HG03135 (cell line): ENCODE results near the gene DNA2.
"Not testable (repeated sequence)": the region's sequence is repeated elsewhere in the genome, so short reads cannot be mapped to it uniquely, and the experiment has no call there.

Source experiments
- ATAC-seq: cut with Tn5 transposase; IDR thresholded peaks from one replicate; pipeline ENCODE4 v1.9.1; 2021; ENCODE audit warnings: mild to moderate bottlenecking, moderate library complexity; ENCODE audit not compliant: unreplicated experiment

Gene DNA2, protein sequence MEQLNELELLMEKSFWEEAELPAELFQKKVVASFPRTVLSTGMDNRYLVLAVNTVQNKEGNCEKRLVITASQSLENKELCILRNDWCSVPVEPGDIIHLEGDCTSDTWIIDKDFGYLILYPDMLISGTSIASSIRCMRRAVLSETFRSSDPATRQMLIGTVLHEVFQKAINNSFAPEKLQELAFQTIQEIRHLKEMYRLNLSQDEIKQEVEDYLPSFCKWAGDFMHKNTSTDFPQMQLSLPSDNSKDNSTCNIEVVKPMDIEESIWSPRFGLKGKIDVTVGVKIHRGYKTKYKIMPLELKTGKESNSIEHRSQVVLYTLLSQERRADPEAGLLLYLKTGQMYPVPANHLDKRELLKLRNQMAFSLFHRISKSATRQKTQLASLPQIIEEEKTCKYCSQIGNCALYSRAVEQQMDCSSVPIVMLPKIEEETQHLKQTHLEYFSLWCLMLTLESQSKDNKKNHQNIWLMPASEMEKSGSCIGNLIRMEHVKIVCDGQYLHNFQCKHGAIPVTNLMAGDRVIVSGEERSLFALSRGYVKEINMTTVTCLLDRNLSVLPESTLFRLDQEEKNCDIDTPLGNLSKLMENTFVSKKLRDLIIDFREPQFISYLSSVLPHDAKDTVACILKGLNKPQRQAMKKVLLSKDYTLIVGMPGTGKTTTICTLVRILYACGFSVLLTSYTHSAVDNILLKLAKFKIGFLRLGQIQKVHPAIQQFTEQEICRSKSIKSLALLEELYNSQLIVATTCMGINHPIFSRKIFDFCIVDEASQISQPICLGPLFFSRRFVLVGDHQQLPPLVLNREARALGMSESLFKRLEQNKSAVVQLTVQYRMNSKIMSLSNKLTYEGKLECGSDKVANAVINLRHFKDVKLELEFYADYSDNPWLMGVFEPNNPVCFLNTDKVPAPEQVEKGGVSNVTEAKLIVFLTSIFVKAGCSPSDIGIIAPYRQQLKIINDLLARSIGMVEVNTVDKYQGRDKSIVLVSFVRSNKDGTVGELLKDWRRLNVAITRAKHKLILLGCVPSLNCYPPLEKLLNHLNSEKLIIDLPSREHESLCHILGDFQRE

DNA sequence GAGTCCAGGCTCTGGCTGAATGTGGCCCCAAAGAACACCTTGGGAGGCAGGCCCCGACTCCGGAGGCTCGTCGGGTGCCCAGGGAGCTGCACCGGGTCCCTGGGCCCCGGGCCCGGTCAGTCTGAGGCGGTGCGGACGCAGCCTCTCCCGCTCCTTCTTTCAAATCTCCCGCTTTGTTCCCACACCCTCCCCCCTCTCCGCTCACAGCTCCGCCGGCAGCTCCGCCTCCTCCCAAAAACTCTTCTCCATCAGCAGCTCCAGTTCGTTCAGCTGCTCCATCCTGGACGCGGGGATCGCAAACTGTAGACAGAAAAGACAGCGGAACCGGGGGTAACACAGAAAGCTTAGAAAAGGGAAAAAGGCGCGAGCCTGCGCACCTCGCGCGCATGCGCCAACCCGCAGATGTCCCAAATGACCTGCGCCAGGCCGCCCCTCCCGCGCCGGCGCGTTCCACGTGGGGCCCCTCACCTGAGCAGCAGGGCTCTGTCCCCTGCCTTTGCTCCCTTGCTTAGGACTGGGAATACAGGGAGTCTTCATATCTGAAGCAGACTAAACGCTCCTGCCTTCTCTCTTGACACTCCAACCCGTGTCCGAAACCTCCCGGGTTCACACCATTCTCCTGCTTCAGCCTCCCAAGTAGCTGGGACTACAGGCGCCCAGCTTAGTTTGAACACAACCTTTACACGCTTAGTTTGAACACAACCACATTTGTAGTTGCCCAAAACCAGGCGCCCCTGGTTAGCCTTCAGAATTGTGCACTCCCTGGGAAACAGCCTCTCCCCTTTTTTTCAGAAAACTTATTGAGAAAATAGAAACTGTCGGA lies at the start of gene DNA2:
DNA2 (minus strand) TSS at position 388 of the 823 bp plus-strand sequence; CDS start at position 279, 109 bp downstream.
- peak; percentile 82 for ATAC-seq

DNA sequence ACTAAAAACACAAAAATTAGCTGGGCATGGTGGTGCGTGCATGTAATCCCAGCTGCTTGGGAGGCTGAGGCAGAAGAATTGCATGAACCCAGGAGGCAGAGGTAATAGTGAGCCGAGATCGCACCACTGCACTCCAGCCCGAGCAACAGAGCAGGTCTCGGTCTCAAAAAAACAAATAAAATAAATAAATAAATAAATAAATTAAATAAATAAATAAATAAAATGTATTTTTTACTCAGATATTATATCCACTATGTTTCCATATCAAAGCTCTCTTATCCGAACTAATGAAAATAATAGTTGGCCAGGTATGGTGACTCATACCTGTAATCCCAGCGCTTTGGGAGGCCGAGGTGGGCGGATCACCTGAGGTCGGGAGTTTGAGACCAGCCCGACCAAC lies 46.8 kb upstream of the DNA2 start:
- not testable (repeated sequence) for ATAC-seq

DNA sequence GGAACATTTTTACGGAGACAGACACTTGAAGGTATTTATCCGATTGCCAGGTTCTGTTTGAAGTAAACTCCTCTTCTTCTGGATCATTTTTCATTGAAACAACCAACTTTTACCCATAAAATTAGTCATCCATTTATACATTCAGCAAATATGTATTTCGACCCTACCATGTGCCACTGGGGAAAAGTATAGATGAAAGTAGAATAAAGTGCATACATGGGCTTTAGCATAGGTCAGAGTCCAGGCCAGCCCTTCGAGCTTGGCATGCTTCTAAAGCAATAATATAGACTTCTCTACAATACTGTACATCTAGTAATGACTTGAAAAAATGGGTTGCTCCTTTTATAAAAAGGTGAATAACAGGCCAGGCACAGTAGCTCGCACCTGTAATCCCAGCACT lies 45.4 kb upstream of the DNA2 start:
- ATAC-seq: no peak

DNA sequence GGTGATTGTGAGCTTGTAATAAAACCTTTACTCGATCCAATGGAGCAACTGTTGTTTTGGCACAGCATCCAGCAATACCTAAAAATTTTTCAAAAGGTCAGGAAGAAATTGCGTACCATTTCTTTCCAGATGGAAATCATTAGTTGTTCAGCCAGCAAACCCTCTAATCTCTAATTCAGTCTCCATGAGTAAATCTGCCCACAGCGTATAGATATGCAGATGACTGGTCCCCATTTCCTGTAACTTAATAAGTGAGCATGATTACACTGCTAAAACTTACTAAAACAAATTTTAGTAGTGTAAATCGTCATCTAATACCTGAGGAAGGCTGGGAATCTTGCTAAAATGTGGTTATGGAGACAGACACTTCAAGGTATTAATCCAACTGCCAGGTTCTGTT lies 45.0 kb upstream of the DNA2 start:
- ATAC-seq: no peak

DNA sequence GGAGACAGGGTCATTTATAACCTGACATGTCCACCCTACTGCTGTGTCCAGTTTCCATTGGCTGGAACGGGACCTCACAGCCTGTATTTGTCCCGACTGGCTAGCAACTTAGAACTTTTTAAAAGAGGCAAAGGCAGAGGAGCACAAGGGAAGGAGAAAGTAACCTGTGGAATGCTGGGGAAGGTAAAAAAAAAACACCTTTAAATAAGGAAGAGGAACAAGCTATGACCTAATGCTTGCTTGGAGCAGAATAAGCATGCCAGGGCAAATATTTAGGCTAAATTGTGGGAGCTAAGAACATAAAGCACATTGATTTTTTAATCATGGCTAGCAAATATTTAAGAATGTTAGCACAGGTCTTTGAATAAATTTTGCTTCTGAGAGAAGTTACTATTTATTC lies 44.4 kb upstream of the DNA2 start:
- not testable (repeated sequence) for ATAC-seq

DNA sequence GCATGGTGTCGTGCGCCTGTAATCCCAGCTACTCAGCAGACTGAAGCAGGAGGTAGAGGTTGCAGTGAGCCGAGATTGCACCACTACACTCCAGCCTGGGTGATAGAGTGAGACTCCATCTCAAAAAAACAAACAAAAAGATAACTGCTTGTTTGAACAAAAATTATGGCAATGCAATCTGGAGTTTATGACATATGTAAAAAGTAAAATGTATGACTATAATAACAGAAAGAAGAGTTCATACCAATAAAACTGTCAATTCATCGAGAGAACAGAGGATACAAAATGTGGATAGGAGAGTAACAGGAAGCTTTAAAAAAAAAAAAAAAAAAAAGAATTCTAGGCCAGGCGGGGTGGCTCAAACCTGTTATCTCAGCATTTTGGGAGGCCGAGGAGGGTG lies 36.3 kb upstream of the DNA2 start:
- ATAC-seq: no peak

DNA sequence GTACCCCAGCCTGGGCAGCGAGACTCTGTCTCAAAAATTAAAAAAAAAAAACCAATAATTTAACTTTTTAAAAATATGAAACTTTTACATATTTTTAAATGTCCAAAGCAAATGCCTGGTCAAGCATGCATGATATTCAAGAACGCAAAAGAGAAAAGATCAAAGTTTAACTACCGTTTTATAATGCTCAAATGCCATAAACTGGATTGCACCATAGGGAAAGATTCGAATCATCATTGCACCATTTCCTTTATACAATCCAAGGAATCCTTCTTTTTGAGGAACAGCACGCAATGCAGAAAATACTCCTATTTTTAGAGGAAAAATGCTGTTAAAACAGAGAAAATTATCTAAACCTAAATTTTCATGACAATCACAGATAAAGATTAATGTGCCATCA lies 34.6 kb upstream of the DNA2 start:
- ATAC-seq: no peak

DNA sequence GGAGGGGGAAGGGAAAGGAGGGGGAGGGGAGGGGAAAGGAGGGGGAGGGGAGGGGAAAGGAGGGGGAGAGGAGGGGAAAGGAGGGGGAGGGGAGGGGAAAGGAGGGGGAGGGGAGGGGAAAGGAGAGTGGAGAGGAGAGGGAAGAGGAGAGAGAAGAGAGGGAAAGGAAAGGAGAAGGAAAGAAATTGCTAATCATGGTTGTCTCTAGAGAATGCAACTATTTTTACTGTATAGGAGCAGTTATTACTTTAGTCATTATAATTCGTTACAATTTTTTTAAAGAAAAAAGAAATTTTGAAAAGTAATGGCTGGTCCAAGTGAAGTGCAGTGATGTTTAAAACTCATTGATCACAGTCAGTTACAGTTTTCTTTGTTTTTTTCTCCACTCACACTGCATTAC lies 31.1 kb upstream of the DNA2 start:
- ATAC-seq: no peak

DNA sequence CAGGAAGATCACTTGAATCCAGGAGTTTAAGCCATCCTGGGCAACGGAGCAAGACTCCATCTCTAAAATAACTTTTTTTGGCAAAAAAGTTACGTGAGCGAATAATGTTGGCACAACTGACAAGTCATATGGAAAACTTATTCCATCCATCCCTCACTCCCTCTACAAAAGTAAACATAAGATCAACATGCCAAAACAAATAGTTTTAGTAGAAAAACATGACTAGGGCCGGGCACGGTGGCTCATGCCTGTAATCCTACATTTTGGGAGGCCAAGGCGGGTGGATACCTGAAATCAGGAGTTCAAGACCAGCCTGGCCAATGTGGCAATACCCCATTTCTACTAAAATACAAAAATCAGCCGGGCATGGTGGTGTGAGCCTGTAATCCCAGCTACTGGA lies 29.9 kb upstream of the DNA2 start:
- ATAC-seq: no peak

DNA sequence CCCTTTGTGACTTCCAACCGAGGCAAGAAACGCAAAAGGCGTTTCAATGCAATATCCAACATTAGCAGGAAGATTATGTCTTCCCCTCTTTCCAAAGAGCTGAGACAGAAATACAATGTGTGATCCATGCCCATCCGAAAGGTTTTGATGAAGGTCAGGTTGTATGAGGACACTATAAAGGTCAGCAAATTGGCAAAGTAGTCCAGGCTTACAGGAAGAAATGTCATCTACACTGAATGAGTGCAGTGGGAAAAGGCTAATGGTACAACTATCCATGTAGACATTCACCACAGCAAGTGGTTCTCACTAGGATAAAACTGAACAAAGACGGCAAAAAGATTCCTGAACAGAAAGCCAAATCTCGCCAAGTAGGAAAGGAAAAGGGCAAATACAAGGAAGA lies 27.8 kb upstream of the DNA2 start:
- ATAC-seq: no peak

DNA sequence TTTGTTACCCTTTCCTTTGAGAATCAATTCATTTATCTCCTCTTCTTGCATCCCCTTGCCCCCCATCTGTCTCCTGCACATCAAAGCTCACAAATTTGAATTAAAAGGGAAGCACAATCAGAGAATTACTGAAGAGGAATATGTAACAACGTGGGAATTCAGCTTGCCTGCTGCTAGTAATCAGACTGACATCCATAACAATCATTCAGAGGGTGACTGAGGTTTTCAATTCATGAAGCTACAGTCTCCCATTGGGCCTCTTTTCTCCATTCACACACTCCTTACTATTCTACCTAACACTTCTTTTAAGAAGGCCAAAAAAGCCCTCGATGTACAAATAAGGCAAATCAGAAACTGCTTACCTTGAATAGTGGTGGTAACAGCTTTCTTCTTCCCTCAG lies 24.3 kb upstream of the DNA2 start:
- ATAC-seq: no peak

DNA sequence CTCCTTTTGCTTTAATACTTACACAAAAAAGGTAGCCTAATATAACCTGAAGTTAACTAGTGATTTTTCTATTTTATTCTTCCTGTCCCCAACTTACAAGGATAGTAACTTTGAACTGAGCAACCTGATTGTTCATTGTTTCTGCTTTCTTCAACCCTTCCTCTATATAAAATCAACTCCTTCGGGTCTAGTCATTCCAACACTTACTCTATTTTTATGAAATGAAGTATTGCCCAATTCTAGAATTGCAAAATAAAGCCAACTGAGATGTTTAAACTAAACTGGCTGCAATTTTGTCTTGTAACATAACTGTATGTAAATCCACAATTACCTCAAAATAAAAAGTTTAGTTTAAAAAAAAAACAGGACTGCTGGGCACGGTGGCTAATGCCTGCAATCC lies 20.3 kb upstream of the DNA2 start:
- ATAC-seq: no peak

DNA sequence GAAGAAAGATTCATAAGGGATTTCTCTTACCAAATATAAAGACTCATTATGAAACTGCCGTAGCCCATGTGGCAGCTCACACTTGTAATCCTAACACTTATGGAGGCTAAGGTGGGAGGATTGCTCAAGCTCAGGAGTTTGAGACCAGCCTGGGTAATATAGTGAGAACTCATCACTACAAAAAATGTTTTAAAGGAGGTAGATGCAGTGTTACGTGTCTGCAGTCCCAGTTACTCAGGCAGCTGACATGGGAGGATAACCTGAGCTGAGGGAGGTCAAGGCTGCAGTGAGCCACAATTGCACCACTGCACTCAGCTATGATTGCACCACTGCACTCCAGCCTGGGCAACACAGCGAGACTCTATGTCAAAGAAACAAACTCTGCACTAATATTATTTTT lies 18.1 kb upstream of the DNA2 start:
- ATAC-seq: no peak

DNA sequence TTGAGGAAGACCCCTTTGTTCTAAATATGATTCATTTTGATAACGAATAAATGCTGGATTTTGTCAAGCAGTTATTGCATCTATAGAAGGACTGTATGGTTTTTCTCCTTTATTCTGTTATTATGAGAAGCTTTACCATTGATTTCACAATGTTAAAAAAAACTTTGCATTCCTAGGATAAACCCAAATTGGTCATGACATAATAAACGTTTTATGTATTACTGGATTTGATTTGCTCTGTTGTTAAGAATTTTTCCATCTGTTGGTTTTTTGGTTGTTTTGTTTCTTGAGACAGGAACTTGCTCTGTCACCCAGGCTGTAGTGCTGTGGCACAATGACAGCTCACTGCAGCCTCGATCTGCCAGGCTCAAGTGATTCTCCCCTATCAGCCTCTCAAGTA lies 2.2 kb upstream of the DNA2 start:
- ATAC-seq: no peak

DNA sequence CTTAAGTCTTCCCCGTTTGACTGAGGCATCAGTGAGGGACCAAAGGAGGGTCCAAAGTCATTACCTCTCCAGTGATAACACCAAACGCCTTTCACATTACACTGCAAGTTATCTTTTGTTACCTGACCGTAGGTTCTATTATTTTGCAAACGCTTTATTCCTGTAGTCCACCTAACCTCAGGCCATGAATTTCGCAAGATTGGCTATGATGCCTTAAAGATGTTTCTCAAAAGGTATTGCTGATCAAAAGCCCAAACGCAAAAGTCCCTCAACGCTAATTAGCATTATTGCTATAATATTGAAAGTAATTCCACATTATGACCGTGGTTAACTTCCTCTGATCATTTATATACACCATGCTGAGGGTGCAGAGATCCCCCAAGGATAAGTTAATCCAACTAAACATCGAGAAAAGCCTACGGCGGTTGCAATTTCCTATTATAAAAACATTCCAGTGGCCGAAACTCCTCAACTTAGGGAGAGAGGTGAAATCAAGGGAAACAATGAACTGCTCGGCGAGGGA lies 649 bp downstream of the DNA2 start:
- peak; percentile 6 for ATAC-seq

DNA sequence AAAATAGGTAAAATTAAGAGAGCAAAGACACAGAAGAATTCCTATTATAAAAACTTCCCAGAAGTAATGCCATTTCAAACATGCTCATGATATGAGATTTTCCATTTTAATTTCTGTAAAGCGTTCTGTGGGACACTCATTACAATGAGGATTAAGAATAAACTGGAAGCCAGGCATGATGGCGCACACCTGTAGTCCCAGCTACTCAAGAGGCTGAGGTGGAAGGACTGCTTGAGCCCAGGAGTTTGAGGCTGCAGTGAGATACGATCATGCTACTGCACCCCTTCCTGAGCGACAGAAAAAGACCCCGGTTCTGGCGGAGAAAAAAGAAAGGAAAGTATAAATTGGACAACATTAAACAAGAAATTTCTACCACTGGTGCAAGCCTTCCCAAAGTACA lies 1.5 kb downstream of the DNA2 start:
- no peak for ATAC-seq

DNA sequence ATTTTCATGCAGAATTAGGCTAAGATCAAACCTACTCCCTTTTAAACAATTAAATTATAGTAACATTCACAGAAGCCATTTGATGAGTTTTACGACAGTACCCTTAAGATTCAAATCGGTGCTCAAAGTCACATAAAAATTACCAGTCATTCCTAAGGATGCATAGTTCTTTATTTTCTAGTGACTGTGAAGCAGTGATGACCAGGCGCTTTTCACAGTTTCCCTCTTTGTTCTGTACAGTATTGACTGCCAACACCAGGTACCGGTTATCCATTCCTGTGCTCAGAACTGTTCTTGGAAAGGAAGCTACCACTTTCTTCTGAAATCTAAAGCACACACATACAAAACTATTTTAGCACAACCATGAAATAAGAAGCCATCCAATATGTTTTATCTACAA lies 1.9 kb downstream of the DNA2 start:
- ATAC-seq: no peak

DNA sequence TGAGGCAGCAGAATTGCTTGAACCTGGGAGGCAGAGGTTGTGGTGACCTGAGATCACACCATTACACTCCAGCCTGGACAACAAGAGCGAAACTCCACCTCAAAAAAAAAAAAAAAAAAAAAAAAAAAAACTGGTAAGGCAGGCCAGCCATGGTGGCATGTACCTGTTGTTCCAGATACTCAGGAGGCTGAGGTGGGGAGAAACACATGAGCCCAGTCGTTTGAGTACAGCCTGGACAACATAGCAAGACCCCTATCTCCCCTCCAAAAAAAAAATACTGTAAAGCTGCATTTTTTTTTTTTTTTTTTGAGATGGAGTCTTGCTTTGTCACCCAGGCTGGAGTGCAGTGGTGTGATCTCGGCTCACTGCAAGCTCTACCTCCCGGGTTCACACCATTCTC lies 7.0 kb downstream of the DNA2 start:
- ATAC-seq: not testable (repeated sequence)

DNA sequence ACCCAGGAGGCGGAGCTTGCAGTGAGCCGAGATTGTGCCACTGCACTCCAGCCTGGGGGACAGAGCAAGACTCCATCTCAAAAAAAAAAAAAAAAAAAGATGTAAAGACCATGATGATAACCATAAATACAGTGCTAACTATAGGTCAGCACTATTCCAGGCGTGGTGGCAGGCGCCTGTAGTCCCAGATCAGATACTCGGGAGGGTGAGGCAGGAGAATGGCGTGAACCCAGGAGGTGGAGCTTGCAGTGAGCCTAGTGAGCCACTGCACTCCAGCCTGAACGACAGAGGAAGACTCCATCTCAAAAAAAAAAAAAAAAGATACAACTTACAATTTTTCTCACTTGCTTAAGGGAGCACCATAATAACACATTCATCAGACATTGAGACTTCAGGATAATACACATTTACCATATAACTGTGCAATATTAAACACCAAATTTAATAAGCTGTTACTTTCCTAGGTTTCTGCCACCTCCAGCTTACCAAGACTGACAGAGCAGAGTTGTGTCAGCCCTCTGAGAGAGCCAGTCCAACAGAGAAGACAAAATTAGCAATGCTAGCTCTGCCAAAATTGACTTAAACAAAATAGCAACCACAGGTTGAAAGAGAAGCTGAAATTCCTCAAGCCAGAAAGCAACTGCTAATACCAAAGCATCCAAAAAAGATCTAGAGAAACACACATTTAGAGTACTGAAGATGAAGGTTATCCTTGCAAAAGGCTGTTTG lies 8.2 kb downstream of the DNA2 start:
- ATAC-seq: no peak

DNA sequence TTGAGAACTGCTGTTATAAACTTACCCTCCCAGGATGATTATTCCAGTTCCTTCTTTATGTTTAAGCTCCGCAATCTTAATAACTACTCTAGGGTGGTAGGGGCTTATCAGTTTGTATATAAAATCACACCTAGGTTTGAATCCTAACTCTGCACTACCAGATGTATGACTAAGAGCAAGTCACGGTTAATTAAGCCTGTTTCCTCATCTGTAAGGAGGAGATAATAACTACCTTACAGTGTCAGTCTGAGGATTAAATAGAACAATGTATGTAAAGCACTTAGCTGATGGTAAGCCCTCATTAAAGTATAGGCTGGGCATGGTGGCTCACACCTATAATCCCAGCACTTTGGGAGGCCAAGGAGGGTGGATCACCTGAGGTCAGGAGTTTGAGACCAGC lies 9.2 kb downstream of the DNA2 start:
- ATAC-seq: no peak
